WTC11 (cell line): ENCODE results near the gene PDLIM4. TPM values are rescaled to one million over a fixed set of nuclear protein-coding genes. Genes with fewer than 3 reads are reported as not detected.

Source experiments
- ATAC-seq: fragments of 200-7000 bp; cut with Tn5 transposase; 2 replicates; pipeline ENCODE4 v1.10.0; 2021; ENCODE audit warnings: mild to moderate bottlenecking, moderate library complexity
- CTCF ChIA-PET: fragments of 300-600 bp; sonication (Branson Sonifier 250); formaldehyde crosslinking; loops from one replicate; lab custom pipeline; 2021; ENCODE audit warnings: antibody characterized with exemption; lab: Charles Lee
- POLR2A ChIA-PET: fragments of 350-600 bp; sonication (Branson Sonifier 250); formaldehyde crosslinking; loops from one replicate; lab custom pipeline; 2021; ENCODE audit warnings: antibody characterized with exemption; lab: Charles Lee
- DNase-seq: peaks from one replicate; pipeline ENCODE4 v3.0.0; 2021; ENCODE audit warnings: low spot score
- H3K27ac Mint-ChIP-seq: 2 replicates; pipeline ENCODE4 v1.8.0; 2021; ENCODE audit warnings: mixed read lengths
- H3K27me3 Mint-ChIP-seq: 2 replicates; pipeline ENCODE4 v1.8.0; 2021; ENCODE audit warnings: low read depth, mild to moderate bottlenecking, moderate library complexity, mixed read lengths
- H3K36me3 Mint-ChIP-seq: 2 replicates; pipeline ENCODE4 v1.8.0; 2021; ENCODE audit warnings: mixed read lengths
- H3K4me1 Mint-ChIP-seq: 2 replicates; pipeline ENCODE4 v1.8.0; 2022; ENCODE audit warnings: mixed read lengths
- H3K4me3 Mint-ChIP-seq: 2 replicates; pipeline ENCODE4 v1.8.0; 2021; ENCODE audit warnings: mild to moderate bottlenecking, moderate library complexity, mixed read lengths
- H3K9me3 Mint-ChIP-seq: 2 replicates; pipeline ENCODE4 v1.8.0; 2021; ENCODE audit warnings: mixed read lengths
- CBFB ChIP-seq: sonication (generic); formaldehyde crosslinking; IDR thresholded peaks from 2 replicates; pipeline ENCODE4 v1.8.1; 2022; ENCODE audit warnings: mild to moderate bottlenecking, low read depth, missing genetic modification reagents
- ETV6 ChIP-seq: sonication (generic); formaldehyde crosslinking; IDR thresholded peaks from 2 replicates; pipeline ENCODE4 v1.8.1; 2022; ENCODE audit warnings: mild to moderate bottlenecking, missing genetic modification reagents
- GTF2I ChIP-seq: fragments of 250-450 bp; sonication (Bioruptor Pico); conservative IDR thresholded peaks from 2 replicates; pipeline ENCODE4 v1.4.0; 2021; ENCODE audit warnings: mild to moderate bottlenecking
- IRF2 ChIP-seq: sonication (generic); formaldehyde crosslinking; IDR thresholded peaks from 2 replicates; pipeline ENCODE4 v1.8.0; 2022; ENCODE audit warnings: low read depth, missing genetic modification reagents, borderline replicate concordance
- JAZF1 ChIP-seq: fragments of 250-450 bp; sonication (Bioruptor Pico); IDR thresholded peaks from 2 replicates; pipeline ENCODE4 v1.9.0; 2021; ENCODE audit warnings: moderate library complexity, mild to moderate bottlenecking, inconsistent platforms
- SP1 ChIP-seq: sonication (generic); formaldehyde crosslinking; conservative IDR thresholded peaks from 2 replicates; pipeline ENCODE4 v1.8.1; 2022; ENCODE audit warnings: missing genetic modification reagents
- TEAD1 ChIP-seq: sonication (generic); formaldehyde crosslinking; IDR thresholded peaks from 2 replicates; pipeline ENCODE4 v1.8.0; 2022; ENCODE audit warnings: mild to moderate bottlenecking, missing genetic modification reagents
- TP53 ChIP-seq: sonication (generic); formaldehyde crosslinking; IDR thresholded peaks from 2 replicates; pipeline ENCODE4 v1.8.1; 2023; ENCODE audit warnings: mild to moderate bottlenecking, missing genetic modification reagents
- ZNF263 ChIP-seq: sonication (generic); formaldehyde crosslinking; IDR thresholded peaks from 2 replicates; pipeline ENCODE4 v1.8.1; 2022; ENCODE audit warnings: low read depth, mild to moderate bottlenecking, moderate library complexity, missing genetic modification reagents
- ZNF416 ChIP-seq: fragments of 250-450 bp; sonication (Bioruptor Pico); IDR thresholded peaks from 2 replicates; pipeline ENCODE4 v1.9.0; 2021; ENCODE audit warnings: mild to moderate bottlenecking, inconsistent platforms
- total RNA-seq: library from RNA; stranded (reverse); gene quantifications from 3 replicates; pipeline ENCODE4 v1.2.3, GENCODE V29; 2021
- TF ChIP-seq, protein P1 (sequence below): fragments of 250-450 bp; sonication (Bioruptor Pico); conservative IDR thresholded peaks from 2 replicates; pipeline ENCODE4 v1.9.0; 2021; ENCODE audit warnings: mild to moderate bottlenecking
- TF ChIP-seq, protein P2 (sequence below): sonication (generic); formaldehyde crosslinking; IDR thresholded peaks from 2 replicates; pipeline ENCODE4 v1.8.1; 2023; ENCODE audit warnings: mild to moderate bottlenecking, missing genetic modification reagents, borderline replicate concordance
- TF ChIP-seq, protein P3 (sequence below): fragments of 200-600 bp; IDR thresholded peaks from 2 replicates; pipeline ENCODE4 v1.8.0; 2022; ENCODE audit warnings: antibody characterized with exemption
- TF ChIP-seq, protein P4 (sequence below): sonication (generic); formaldehyde crosslinking; IDR thresholded peaks from 2 replicates; pipeline ENCODE4 v1.8.1; 2022; ENCODE audit warnings: low read depth, missing genetic modification reagents, borderline replicate concordance
- TF ChIP-seq, protein P5 (sequence below): sonication (generic); formaldehyde crosslinking; IDR thresholded peaks from 2 replicates; pipeline ENCODE4 v1.8.1; 2023; ENCODE audit warnings: mild to moderate bottlenecking, moderate library complexity, missing genetic modification reagents
- TF ChIP-seq, protein P6 (sequence below): sonication (generic); formaldehyde crosslinking; IDR thresholded peaks from 2 replicates; pipeline ENCODE4 v1.8.1; 2022; ENCODE audit warnings: mild to moderate bottlenecking, moderate library complexity, missing genetic modification reagents

The PDLIM4 gene
- total RNA-seq, 1 experiment from 2014 or later = 11.4 TPM

DNA sequence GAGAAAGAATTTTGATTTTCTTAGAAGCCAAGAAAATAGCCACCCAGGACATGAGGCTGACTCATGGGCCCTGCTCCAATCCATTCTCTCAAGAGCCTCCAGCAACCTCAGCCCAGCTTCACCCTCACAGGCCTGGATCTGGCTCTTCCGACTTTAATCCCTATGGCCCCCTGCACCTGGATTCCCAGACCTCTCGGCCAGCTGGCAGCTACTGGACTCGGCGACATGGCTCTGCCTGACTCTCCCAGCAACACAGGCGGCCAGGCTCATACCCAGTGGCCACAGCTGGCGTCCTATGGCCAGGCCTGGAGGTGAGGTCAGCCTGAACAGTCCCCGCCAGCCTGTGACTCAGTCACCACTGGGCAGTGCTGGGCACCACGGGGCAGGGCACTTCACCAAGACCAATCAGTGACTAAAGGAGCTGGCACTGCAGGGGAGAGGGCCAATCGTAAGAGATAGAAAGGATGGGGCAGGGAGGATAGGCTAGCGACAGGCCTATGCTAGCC, 6.2 kb upstream of the PDLIM4 start:
- peaks cover 6% of the 10 kb centered on the region; the same call in 1 of the 2 replicates for H3K4me1 Mint-ChIP-seq
- CTCF ChIA-PET = interaction anchor here (0.7 to 6.5 kb wide), 5 partner anchors 13 to 70 kb away, joined by 3 to 47 read pairs (median 5); partner anchors contain the start of gene P4HA2
- DNase-seq (no peak), ATAC-seq (no peak)
- no peaks in the 10 kb centered on the region for H3K9me3 Mint-ChIP-seq
- H3K4me3 Mint-ChIP-seq = no peak overlapping the region
- POLR2A ChIA-PET = no interaction called here
- TF ChIP-seq IRF2 (no peak), ZNF416 (CRISPR knock-in tag) (no peak), GTF2I (CRISPR knock-in tag) (no peak), ZNF263 (CRISPR knock-in tag) (no peak), JAZF1 (CRISPR knock-in tag) (no peak), SP1 (CRISPR knock-in tag) (no peak), TP53 (CRISPR knock-in tag) (no peak), ETV6 (CRISPR knock-in tag) (no peak), TEAD1 (CRISPR knock-in tag) (no peak), CBFB (CRISPR knock-in tag) (no peak)
- TF ChIP-seq, protein P1, sequence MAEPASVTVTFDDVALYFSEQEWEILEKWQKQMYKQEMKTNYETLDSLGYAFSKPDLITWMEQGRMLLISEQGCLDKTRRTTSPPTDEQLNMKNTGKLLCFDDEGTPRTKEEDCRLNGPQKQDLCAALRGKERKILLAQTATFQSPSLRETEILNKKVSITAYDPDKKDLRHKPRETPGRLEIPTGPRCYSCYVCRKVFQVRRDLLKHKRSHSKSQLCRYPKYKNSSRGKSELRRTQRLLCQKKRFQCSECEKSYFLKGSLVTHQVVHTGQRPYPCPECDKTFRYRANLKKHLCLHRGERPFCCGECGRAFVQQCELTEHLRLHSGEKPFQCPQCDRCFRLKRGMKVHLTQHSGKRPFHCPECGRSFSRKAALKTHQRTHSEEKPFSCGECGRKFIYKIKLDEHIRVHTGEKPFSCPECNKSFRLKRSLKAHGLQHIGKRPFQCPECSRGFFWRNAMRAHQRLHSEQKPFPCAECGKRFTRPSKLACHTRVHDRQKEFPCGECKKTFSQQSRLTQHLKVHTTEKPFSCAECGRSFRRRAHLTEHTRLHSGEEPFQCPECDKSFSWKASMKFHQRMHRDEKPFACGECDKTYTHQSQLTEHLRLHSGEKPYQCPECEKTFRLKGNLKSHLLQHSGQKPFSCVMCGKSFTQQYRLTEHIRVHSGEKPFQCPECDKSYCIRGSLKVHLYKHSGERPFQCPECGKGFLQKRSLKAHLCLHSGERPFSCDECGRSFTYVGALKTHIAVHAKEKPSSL (CRISPR knock-in tag) = no peak
- TF ChIP-seq, protein P2, sequence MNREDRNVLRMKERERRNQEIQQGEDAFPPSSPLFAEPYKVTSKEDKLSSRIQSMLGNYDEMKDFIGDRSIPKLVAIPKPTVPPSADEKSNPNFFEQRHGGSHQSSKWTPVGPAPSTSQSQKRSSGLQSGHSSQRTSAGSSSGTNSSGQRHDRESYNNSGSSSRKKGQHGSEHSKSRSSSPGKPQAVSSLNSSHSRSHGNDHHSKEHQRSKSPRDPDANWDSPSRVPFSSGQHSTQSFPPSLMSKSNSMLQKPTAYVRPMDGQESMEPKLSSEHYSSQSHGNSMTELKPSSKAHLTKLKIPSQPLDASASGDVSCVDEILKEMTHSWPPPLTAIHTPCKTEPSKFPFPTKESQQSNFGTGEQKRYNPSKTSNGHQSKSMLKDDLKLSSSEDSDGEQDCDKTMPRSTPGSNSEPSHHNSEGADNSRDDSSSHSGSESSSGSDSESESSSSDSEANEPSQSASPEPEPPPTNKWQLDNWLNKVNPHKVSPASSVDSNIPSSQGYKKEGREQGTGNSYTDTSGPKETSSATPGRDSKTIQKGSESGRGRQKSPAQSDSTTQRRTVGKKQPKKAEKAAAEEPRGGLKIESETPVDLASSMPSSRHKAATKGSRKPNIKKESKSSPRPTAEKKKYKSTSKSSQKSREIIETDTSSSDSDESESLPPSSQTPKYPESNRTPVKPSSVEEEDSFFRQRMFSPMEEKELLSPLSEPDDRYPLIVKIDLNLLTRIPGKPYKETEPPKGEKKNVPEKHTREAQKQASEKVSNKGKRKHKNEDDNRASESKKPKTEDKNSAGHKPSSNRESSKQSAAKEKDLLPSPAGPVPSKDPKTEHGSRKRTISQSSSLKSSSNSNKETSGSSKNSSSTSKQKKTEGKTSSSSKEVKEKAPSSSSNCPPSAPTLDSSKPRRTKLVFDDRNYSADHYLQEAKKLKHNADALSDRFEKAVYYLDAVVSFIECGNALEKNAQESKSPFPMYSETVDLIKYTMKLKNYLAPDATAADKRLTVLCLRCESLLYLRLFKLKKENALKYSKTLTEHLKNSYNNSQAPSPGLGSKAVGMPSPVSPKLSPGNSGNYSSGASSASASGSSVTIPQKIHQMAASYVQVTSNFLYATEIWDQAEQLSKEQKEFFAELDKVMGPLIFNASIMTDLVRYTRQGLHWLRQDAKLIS (CRISPR knock-in tag) = no peak
- TF ChIP-seq, protein P3, sequence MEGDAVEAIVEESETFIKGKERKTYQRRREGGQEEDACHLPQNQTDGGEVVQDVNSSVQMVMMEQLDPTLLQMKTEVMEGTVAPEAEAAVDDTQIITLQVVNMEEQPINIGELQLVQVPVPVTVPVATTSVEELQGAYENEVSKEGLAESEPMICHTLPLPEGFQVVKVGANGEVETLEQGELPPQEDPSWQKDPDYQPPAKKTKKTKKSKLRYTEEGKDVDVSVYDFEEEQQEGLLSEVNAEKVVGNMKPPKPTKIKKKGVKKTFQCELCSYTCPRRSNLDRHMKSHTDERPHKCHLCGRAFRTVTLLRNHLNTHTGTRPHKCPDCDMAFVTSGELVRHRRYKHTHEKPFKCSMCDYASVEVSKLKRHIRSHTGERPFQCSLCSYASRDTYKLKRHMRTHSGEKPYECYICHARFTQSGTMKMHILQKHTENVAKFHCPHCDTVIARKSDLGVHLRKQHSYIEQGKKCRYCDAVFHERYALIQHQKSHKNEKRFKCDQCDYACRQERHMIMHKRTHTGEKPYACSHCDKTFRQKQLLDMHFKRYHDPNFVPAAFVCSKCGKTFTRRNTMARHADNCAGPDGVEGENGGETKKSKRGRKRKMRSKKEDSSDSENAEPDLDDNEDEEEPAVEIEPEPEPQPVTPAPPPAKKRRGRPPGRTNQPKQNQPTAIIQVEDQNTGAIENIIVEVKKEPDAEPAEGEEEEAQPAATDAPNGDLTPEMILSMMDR = no peak
- TF ChIP-seq, protein P4, sequence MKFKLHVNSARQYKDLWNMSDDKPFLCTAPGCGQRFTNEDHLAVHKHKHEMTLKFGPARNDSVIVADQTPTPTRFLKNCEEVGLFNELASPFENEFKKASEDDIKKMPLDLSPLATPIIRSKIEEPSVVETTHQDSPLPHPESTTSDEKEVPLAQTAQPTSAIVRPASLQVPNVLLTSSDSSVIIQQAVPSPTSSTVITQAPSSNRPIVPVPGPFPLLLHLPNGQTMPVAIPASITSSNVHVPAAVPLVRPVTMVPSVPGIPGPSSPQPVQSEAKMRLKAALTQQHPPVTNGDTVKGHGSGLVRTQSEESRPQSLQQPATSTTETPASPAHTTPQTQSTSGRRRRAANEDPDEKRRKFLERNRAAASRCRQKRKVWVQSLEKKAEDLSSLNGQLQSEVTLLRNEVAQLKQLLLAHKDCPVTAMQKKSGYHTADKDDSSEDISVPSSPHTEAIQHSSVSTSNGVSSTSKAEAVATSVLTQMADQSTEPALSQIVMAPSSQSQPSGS (CRISPR knock-in tag) = no peak
- TF ChIP-seq, protein P5, sequence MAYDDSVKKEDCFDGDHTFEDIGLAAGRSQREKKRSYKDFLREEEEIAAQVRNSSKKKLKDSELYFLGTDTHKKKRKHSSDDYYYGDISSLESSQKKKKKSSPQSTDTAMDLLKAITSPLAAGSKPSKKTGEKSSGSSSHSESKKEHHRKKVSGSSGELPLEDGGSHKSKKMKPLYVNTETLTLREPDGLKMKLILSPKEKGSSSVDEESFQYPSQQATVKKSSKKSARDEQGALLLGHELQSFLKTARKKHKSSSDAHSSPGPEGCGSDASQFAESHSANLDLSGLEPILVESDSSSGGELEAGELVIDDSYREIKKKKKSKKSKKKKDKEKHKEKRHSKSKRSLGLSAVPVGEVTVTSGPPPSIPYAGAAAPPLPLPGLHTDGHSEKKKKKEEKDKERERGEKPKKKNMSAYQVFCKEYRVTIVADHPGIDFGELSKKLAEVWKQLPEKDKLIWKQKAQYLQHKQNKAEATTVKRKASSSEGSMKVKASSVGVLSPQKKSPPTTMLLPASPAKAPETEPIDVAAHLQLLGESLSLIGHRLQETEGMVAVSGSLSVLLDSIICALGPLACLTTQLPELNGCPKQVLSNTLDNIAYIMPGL (CRISPR knock-in tag) = no peak
- TF ChIP-seq, protein P6, sequence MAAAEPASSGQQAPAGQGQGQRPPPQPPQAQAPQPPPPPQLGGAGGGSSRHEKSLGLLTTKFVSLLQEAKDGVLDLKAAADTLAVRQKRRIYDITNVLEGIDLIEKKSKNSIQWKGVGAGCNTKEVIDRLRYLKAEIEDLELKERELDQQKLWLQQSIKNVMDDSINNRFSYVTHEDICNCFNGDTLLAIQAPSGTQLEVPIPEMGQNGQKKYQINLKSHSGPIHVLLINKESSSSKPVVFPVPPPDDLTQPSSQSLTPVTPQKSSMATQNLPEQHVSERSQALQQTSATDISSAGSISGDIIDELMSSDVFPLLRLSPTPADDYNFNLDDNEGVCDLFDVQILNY = no peak
- no peaks in the 10 kb centered on the region for H3K36me3 Mint-ChIP-seq
- H3K27ac Mint-ChIP-seq = no peak overlapping the region
- peaks cover 8% of the 10 kb centered on the region for H3K27me3 Mint-ChIP-seq
